ENCODE measurements around the gene JAK2.

DNA sequence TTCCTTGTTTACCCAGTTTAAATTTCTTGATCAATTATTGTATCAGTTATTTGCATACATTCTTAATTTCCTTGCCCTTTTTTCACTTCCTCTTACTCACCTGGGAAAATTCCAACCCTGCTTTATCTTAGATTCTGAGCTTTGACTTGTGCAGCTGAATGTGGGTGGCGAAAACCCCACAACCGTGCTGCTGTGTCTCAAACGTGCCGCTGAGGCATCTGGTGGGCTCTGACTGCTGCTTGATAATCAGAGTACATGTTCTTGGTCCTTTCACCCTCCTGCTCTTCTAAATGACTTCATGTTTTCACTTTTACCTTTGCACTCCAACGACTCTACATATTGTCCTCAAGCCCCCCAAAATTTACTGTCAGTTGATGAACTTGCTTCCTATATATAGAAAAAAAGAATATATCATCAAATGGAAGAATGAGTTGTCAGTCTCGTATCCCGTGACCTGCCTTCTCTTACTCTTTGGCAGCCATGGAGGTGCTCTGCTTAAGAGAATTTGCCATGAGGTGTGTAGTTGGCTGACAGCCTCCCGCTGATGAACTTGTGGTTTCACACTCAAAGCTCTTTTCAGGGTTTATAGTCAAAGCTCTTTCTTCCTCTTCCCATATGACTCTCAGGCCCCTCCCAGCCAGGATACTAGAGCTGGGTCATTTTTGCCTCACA, 14.0 kb upstream of the JAK2 start:
- no peak for TF ChIP-seq CTCF (conservative IDR thresholded peaks at IDR 0.05 in 1 of 2, IDR thresholded peaks at IDR 0.05 in 1 of 2; ENCODE audit: extremely low read depth in 1 of 2, insufficient read depth in 1 of 2, low read depth in 1 of 2, low read length in 2 of 2)
- no peak for TF ChIP-seq EZH2 (IDR thresholded peaks at IDR 0.05; ENCODE audit: borderline replicate concordance, low read length)

All from mammary epithelial cell (primary cell).